Lower lobe of right lung (tissue), 2 donors: ENCODE measurements around the gene CTNND1. TPM values are rescaled to one million over a fixed set of nuclear protein-coding genes. Genes with fewer than 3 reads are reported as not detected.

Experiments
- ATAC-seq, 2 donors: fragments of 200-7000 bp; cut with Tn5 transposase; one replicate each; pipeline ENCODE4 v1.9.1; 2020 to 2022; ENCODE audit warnings: mild to moderate bottlenecking in 2 of 2, moderate library complexity in 2 of 2
- DNase-seq: peaks from one replicate; pipeline ENCODE4 v3.0.0-alpha.2; 2020
- H3K27ac ChIP-seq: fragments of 200-600 bp; one replicate; pipeline ENCODE4 v1.8.0; 2022
- H3K27me3 ChIP-seq: fragments of 200-600 bp; one replicate; pipeline ENCODE4 v1.8.0; 2022; ENCODE audit warnings: low read depth
- H3K36me3 ChIP-seq: fragments of 200-600 bp; one replicate; pipeline ENCODE4 v1.8.0; 2022; ENCODE audit warnings: mild to moderate bottlenecking
- H3K4me1 ChIP-seq: fragments of 200-600 bp; one replicate; pipeline ENCODE4 v1.8.0; 2022
- H3K4me3 ChIP-seq: fragments of 200-600 bp; one replicate; pipeline ENCODE4 v1.8.0; 2022; ENCODE audit warnings: mild to moderate bottlenecking
- H3K9me3 ChIP-seq: fragments of 200-600 bp; one replicate; pipeline ENCODE4 v1.8.0; 2022
- intact Hi-C: fragments of 100-400 bp; cut with DNase I; formaldehyde crosslinking; loops from one replicate; pipeline ENCODE4 v1.11.0; 2022
- total RNA-seq: library from RNA; stranded (reverse); fragmentation: NEBNext Ultra II Directional; extraction: Animal tissue kit (Norgen Biotek cat#: 25700); gene quantifications from one replicate; pipeline ENCODE4 v1.2.1, GENCODE V29; 2021
- TF ChIP-seq, protein P1 (sequence below): fragments of 200-600 bp; IDR thresholded peaks from one replicate; pipeline ENCODE4 v1.8.0; 2022; ENCODE audit warnings: antibody characterized with exemption, mild to moderate bottlenecking
- donor health status: DM: no; HTN: yes; CAD: no; lungs with severe emphysema.

The CTNND1 gene
- total RNA-seq, 1 donor from 2014 or later: 226 TPM

DNA sequence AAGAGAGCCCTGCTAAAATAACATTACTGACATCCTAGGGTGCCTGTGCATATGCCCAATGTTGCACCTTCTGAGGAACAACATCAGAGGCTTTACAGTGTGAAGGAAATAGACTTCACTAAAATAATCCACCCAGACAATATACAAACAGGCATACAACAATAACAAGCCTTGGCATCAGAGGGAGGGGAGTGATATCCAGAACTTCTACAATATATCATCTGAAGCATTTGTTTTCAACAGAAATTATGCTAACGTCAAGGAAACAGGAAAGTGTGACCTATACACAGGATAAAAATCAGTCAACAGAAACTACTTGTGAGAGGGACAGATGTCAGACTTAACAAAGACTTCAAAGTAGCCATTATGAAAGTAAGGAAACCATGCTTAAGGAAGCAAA is 81.3 kb downstream of the CTNND1 start:
- ATAC-seq: no peak
- TF ChIP-seq, protein P1, sequence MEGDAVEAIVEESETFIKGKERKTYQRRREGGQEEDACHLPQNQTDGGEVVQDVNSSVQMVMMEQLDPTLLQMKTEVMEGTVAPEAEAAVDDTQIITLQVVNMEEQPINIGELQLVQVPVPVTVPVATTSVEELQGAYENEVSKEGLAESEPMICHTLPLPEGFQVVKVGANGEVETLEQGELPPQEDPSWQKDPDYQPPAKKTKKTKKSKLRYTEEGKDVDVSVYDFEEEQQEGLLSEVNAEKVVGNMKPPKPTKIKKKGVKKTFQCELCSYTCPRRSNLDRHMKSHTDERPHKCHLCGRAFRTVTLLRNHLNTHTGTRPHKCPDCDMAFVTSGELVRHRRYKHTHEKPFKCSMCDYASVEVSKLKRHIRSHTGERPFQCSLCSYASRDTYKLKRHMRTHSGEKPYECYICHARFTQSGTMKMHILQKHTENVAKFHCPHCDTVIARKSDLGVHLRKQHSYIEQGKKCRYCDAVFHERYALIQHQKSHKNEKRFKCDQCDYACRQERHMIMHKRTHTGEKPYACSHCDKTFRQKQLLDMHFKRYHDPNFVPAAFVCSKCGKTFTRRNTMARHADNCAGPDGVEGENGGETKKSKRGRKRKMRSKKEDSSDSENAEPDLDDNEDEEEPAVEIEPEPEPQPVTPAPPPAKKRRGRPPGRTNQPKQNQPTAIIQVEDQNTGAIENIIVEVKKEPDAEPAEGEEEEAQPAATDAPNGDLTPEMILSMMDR: no peak
- H3K27ac ChIP-seq: no peak overlapping the region

DNA sequence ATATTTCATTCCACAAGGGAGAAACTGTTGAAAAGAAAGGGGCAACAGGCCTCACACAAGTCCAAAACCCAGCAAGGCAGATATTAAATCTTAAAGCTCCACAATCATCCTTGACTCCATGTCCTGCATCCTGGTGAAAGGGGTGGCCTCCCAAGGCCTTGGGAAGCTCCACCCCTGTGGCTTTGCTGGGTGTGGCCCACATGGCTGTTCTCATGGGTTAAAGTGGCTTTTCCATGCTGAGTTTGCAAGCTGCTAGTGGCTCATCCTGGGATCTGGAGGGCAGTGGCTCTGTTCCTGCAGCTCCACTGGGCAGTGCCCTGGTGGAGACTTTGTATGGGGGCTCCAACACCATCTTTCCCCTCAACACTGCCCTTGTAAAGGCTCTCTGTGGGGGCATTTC is 106.4 kb downstream of the CTNND1 start:
- TF ChIP-seq, protein P1: no peak
- H3K9me3 ChIP-seq: no peaks in the 10 kb centered on the region
- no peak overlapping the region for H3K27ac ChIP-seq
- ATAC-seq (no peak), DNase-seq (no peak)
- H3K4me3 ChIP-seq: no peak overlapping the region
- H3K36me3 ChIP-seq: no peaks in the 10 kb centered on the region
- intact Hi-C loops: no loop called here
- no peaks in the 10 kb centered on the region for H3K4me1 ChIP-seq
- no peaks in the 10 kb centered on the region for H3K27me3 ChIP-seq

More for the DNA sequence above, 81.3 kb downstream of the CTNND1 start:
- Histone ChIP-seq H3K9me3 (no peaks in the 10 kb centered on the region), H3K4me3 (no peak overlapping the region), H3K4me1 (no peaks in the 10 kb centered on the region), H3K27me3 (no peaks in the 10 kb centered on the region), H3K36me3 (no peaks in the 10 kb centered on the region)
- intact Hi-C loops: no loop called here
- DNase-seq: no peak

DNA sequence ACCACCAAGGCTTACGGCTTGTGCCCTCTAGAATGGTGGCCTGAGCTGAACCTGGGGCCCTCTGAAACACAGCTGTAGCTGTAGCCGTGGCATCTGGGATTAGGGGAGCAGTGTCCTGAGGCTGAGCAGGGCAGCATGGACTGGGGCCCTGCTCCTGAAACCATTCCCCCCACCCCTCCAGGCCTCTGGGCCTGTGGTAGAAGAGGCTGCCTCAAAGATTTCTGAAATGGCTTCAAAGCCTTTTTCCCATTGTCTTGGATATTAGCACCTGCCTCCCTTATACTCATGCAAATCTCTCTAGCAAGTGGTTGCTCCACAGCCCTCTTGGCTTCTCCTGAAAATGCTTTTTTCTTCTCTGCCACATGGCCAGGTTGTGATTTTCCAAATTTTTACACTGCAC is 106.9 kb downstream of the CTNND1 start:
- no peaks in the 10 kb centered on the region for H3K4me1 ChIP-seq
- H3K36me3 ChIP-seq: no peaks in the 10 kb centered on the region
- ATAC-seq (no peak), DNase-seq (no peak)
- intact Hi-C loops: no loop called here
- TF ChIP-seq, protein P1: no peak
- no peak overlapping the region for H3K4me3 ChIP-seq
- H3K27ac ChIP-seq: no peak overlapping the region
- H3K9me3 ChIP-seq: no peaks in the 10 kb centered on the region
- H3K27me3 ChIP-seq: no peaks in the 10 kb centered on the region

Other genes starting within 250 kb of the CTNND1 start
- 13.2 TPM for gene SLC43A1, start 246.1 kb upstream of the CTNND1 start, total RNA-seq
- 35.3 TPM for gene TIMM10, start 231.0 kb upstream of the CTNND1 start, total RNA-seq
- gene SMTNL1, start 224.2 kb upstream of the CTNND1 start, total RNA-seq: not detected
- gene UBE2L6, start 194.1 kb upstream of the CTNND1 start, total RNA-seq: 172 TPM
- 471 TPM for gene SERPING1, start 164.1 kb upstream of the CTNND1 start, total RNA-seq
- 3.1 TPM for gene YPEL4, start 111.9 kb upstream of the CTNND1 start, total RNA-seq
- gene CLP1, start 104.0 kb upstream of the CTNND1 start, total RNA-seq: 12.5 TPM
- gene ZDHHC5, start 93.7 kb upstream of the CTNND1 start, total RNA-seq: 64.4 TPM
- gene MED19, start 49.6 kb upstream of the CTNND1 start, total RNA-seq: 12.0 TPM
- gene TMX2, start 49.2 kb upstream of the CTNND1 start, total RNA-seq: 64.2 TPM
- 118 TPM for gene SELENOH, start 20.3 kb upstream of the CTNND1 start, total RNA-seq
- not detected for gene BTBD18, start 10.0 kb upstream of the CTNND1 start, total RNA-seq